B cell (primary cell): ENCODE results near the gene DCAF6.

Experiments
- EZH2 ChIP-seq: IDR thresholded peaks from 2 replicates; pipeline ENCODE4 v1.6.1; 2012; ENCODE audit warnings: borderline replicate concordance, low read depth, mild to moderate bottlenecking, moderate library complexity, low read length; ENCODE audit not compliant: insufficient read depth, poor library complexity, severe bottlenecking
- TF ChIP-seq, protein P1 (sequence below): fragments of 200-600 bp; IDR thresholded peaks from one replicate; pipeline ENCODE4 v1.8.0; 2022; ENCODE audit warnings: antibody characterized with exemption, mild to moderate bottlenecking

DNA sequence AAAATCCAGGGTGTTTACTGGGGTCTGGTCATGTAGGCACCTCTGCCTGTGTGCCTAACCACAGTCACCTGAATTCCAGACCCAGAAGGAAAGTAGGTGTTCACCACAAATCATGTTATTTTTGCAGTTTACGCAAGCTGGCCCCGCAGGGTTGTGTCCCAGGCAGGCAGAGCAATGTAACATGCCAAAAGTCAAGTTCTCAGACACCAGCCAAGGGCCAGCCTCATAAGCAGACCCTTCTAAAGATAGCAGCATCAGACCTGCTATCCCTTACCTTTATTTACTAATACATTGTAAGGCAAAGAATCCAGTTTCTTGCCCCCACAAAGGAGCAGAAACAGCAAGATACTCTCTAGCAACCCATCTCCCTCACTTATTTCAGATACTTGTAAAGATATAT lies 117.2 kb downstream of the DCAF6 start:
- TF ChIP-seq, protein P1, sequence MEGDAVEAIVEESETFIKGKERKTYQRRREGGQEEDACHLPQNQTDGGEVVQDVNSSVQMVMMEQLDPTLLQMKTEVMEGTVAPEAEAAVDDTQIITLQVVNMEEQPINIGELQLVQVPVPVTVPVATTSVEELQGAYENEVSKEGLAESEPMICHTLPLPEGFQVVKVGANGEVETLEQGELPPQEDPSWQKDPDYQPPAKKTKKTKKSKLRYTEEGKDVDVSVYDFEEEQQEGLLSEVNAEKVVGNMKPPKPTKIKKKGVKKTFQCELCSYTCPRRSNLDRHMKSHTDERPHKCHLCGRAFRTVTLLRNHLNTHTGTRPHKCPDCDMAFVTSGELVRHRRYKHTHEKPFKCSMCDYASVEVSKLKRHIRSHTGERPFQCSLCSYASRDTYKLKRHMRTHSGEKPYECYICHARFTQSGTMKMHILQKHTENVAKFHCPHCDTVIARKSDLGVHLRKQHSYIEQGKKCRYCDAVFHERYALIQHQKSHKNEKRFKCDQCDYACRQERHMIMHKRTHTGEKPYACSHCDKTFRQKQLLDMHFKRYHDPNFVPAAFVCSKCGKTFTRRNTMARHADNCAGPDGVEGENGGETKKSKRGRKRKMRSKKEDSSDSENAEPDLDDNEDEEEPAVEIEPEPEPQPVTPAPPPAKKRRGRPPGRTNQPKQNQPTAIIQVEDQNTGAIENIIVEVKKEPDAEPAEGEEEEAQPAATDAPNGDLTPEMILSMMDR = no peak
- no peak for TF ChIP-seq EZH2
